Body of pancreas (tissue), 4 donors: ENCODE results near the gene TBC1D17. TPM values are rescaled to one million over a fixed set of nuclear protein-coding genes. Genes with fewer than 3 reads are reported as not detected.

Experiments used
- ATAC-seq: fragments of 150-250 bp; one replicate; pipeline ENCODE4 v1.9.1; 2016
- DNase-seq, 4 donors: peaks; one replicate each; pipeline ENCODE4 v3.0.0-alpha.2; 2019
- H3K27ac ChIP-seq, 4 donors: fragments of 200-600 bp; sonication (generic); 1 replicate in 3 of 4; 2 replicates in 1 of 4; pipeline versions ENCODE4 v1.5.1 to v1.6.1; 2016 to 2019; ENCODE audit warnings: mild to moderate bottlenecking in 1 of 4, mixed read lengths in 1 of 4, moderate library complexity in 1 of 4
- H3K27me3 ChIP-seq, 2 donors: fragments of 200-600 bp; sonication (generic); one replicate each; pipeline ENCODE4 v1.6.0; 2016; ENCODE audit warnings: mild to moderate bottlenecking in 1 of 2
- H3K36me3 ChIP-seq, 2 donors: fragments of 200-600 bp; sonication (generic); replicated peaks in 1 of 2; 2 replicates each; pipeline ENCODE4 v1.5.1; 2016; ENCODE audit warnings: low read depth in 2 of 2; ENCODE audit not compliant: insufficient read depth in 1 of 2
- H3K4me1 ChIP-seq: fragments of 200-600 bp; sonication (generic); one replicate; pipeline ENCODE4 v1.6.0; 2016
- H3K4me3 ChIP-seq, 2 donors: fragments of 200-600 bp; sonication (generic); 1 replicate in 1 of 2; 2 replicates in 1 of 2; pipeline ENCODE4 v1.5.1; 2016 to 2019
- H3K9me3 ChIP-seq, 3 donors: fragments of 200-600 bp; sonication (generic); 1 replicate in 2 of 3; 2 replicates in 1 of 3; pipeline ENCODE4 v1.5.1; 2016
- CTCF ChIP-seq, 7 experiments: fragments of 450-650 bp in 4 of 7; fragments of 200-600 bp in 3 of 7; sonication (generic) in 3 of 7; IDR thresholded peaks; one replicate each; pipeline ENCODE4 v1.5.1; 2016 to 2019; ENCODE audit warnings: antibody characterized with exemption in 7 of 7
- POLR2A ChIP-seq, 3 donors: fragments of 450-650 bp; IDR thresholded peaks; one replicate each; pipeline ENCODE4 v1.6.1; 2016; ENCODE audit warnings: antibody characterized with exemption in 3 of 3, mild to moderate bottlenecking in 2 of 3
- WGBS, 2 donors: methylation state at CpG; one replicate each; pipeline ENCODE4 v1.1.5; 2017; 5-methylcytosine and 5-hydroxymethylcytosine counted together
- intact Hi-C: fragments of 100-400 bp; cut with DNase I; formaldehyde crosslinking; loops from one replicate; pipeline ENCODE4 v1.15.1; 2023
- total RNA-seq, 2 donors: library from RNA; depleted of rRNA; stranded (reverse); fragments of >200 nt; gene quantifications; one replicate each; pipeline ENCODE4 v1.1.0, GENCODE V29; 2016

Gene TBC1D17
- total RNA-seq, 2 donors from 2014 or later, result 25.9 to 37.6 TPM

- TF ChIP-seq CTCF (IDR thresholded peaks at IDR 0.05) (no peak), POLR2A (IDR thresholded peaks at IDR 0.05) (no peak)
- DNase-seq, result no peak
- Histone ChIP-seq H3K9me3 (no peaks in the 10 kb centered on the region), H3K4me1 (no peaks in the 10 kb centered on the region), H3K36me3 (peaks cover 0 to 21% of the 10 kb centered on the region in 2 donors), H3K27me3 (no peaks in the 10 kb centered on the region), H3K27ac (no peak overlapping the region), H3K4me3 (no peak overlapping the region)
- intact Hi-C loops, result no loop called here
- ATAC-seq, result no peak
- 92 to 94% methylated on average over 6 to 8 of the region's 8 CpGs for WGBS, 2 donors
Measured at GRCh38 chr19:49831592-49831991, 45.9 kb upstream of the TBC1D17 start.

- Histone ChIP-seq H3K4me3 (no peak overlapping the region), H3K36me3 (peaks cover 0 to 21% of the 10 kb centered on the region in 2 donors), H3K27me3 (no peaks in the 10 kb centered on the region), H3K4me1 (no peaks in the 10 kb centered on the region), H3K27ac (no peak overlapping the region), H3K9me3 (no peaks in the 10 kb centered on the region)
- whole genome bisulfite sequencing, 2 donors, result 62 to 83% methylated on average over 9 of the region's 9 CpGs
- intact Hi-C loops, result no loop called here
- no peak for DNase-seq
- no peak for ATAC-seq
- TF ChIP-seq POLR2A (IDR thresholded peaks at IDR 0.05) (no peak), CTCF (IDR thresholded peaks at IDR 0.05) (no peak)
Measured at GRCh38 chr19:49832556-49832955, 44.9 kb upstream of the TBC1D17 start.

GRCh38 chr19:49833599-49833998 lies 43.9 kb upstream of the TBC1D17 start:
- Histone ChIP-seq H3K4me1 (no peaks in the 10 kb centered on the region), H3K9me3 (no peaks in the 10 kb centered on the region), H3K27ac (no peak overlapping the region), H3K4me3 (no peak overlapping the region), H3K36me3 (peaks cover 0 to 21% of the 10 kb centered on the region in 2 donors), H3K27me3 (no peaks in the 10 kb centered on the region)
- intact Hi-C loops, result no loop called here
- ATAC-seq, result no peak
- DNase-seq, result no peak
- TF ChIP-seq POLR2A (IDR thresholded peaks at IDR 0.05), result no peak
- WGBS, 2 donors, result 63 to 82% methylated on average over 1 to 7 of the region's 7 CpGs

- Histone ChIP-seq H3K27me3 (no peaks in the 10 kb centered on the region), H3K9me3 (no peaks in the 10 kb centered on the region), H3K4me1 (no peaks in the 10 kb centered on the region), H3K36me3 (peaks cover 0 to 24% of the 10 kb centered on the region in 2 donors), H3K4me3 (no peak overlapping the region), H3K27ac (no peak overlapping the region)
- no peak for ATAC-seq
- WGBS, 2 donors, result 89 to 94% methylated on average over 8 to 10 of the region's 12 CpGs
- TF ChIP-seq POLR2A (IDR thresholded peaks at IDR 0.05), result no peak
- no peak for TF ChIP-seq CTCF (IDR thresholded peaks at IDR 0.05)
- intact Hi-C loops, result no loop called here
- DNase-seq, result no peak
Measured at GRCh38 chr19:49835562-49835961, 41.9 kb upstream of the TBC1D17 start.

GRCh38 chr19:49836176-49837008 lies 41.1 kb upstream of the TBC1D17 start:
- Histone ChIP-seq H3K27me3 (no peaks in the 10 kb centered on the region), H3K4me3 (no peak overlapping the region), H3K4me1 (no peaks in the 10 kb centered on the region), H3K36me3 (peaks cover 0 to 17% of the 10 kb centered on the region in 2 donors), H3K9me3 (no peaks in the 10 kb centered on the region), H3K27ac (no peak overlapping the region)
- WGBS, 2 donors, result 90 to 94% methylated on average over 14 to 15 of the region's 20 CpGs
- ATAC-seq (no peak), DNase-seq (no peak)
- intact Hi-C loops, result no loop called here
- TF ChIP-seq CTCF (IDR thresholded peaks at IDR 0.05) (no peak), POLR2A (IDR thresholded peaks at IDR 0.05) (no peak)
